SHP77 treated with DMSO at 0.1 percent for 48 hours (cell line): ENCODE measurements around the gene RNF39.
"Not testable (repeated sequence)": the region's sequence is repeated elsewhere in the genome, so short reads cannot be mapped to it uniquely, and the experiment has no call there.

Source experiments
- DNase-seq: peaks from one replicate; lab custom pipeline; 2025; lab: John Stamatoyannopoulos, UW

Gene RNF39

GRCh38 chr6:30062471-30063178 lies 12.9 kb downstream of the RNF39 start:
- DNase-seq, result no peak

- DNase-seq, result no peak
Measured at GRCh38 chr6:30061858-30062458, 13.6 kb downstream of the RNF39 start.

GRCh38 chr6:30061092-30061857 lies 14.3 kb downstream of the RNF39 start, which contains the start of gene POLR1H:
Gene POLR1H (plus strand): TSS chr6:30061265. CDS start chr6:30061525, 260 bp downstream.
- peak; percentile 93 for DNase-seq

- DNase-seq, result no peak
Measured at GRCh38 chr6:30060606-30061091, 14.9 kb downstream of the RNF39 start.

DNA sequence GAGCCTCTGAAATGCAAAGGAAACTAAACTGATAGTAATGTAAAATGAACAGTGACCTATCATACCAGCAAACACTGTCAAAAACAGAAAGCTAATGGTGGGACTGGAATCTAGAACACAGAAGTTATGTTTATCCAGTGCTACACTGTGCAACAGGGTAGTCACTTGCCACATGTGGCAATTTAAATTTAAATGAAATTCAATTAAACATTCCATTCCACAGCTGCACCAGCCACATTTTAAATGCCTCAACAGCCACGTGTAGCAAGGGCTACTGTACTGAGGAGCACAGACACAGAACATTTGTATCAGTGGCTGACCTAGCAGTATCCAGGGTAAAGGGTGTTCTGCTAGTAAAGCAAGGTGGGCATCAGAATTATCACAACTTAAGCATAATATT lies 20.1 kb downstream of the RNF39 start:
- DNase-seq, result no peak

DNA sequence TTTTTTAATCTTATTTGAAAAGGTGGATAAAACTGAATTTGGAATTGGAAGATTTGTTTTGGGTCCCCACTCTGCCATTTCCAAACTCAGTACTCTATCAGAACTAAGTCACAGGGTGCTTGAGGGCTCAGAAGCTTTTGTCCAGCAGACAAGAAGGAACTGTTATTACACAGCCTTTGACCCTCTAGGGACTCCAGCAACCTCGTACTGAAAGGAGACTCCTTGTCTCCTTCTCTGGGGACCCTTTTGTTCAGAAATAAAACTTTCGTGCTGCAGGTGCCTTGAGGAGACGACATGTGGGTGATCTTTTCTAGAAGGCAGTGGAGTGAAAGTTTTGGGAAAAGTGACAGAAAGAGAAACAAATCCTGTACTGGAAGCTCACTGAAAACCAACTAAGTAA lies 21.9 kb downstream of the RNF39 start:
- no peak for DNase-seq

GRCh38 chr6:30047220-30047619 lies 28.3 kb downstream of the RNF39 start:
- no peak for DNase-seq

DNA sequence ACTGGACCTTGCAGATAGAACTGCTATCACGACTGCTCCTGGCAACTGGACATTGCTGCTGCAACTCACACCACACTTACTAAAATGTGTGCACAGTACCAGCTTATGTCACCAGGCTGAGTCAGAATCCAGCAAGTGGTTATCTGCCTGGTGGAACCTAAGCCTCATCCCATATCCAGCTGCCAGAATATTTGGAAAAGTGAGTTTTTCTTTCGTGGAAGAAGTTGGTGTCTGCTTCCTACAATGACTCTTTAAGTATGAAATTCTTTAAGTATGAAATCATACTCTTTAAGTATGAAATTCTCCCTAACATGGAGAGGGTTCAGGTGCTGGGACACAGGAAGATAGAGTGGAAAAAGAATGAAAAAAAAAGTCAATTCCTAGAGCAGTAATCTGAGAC lies 30.9 kb downstream of the RNF39 start:
- DNase-seq, result no peak

GRCh38 chr6:30043744-30044143 lies 31.8 kb downstream of the RNF39 start:
- DNase-seq, result no peak

DNA sequence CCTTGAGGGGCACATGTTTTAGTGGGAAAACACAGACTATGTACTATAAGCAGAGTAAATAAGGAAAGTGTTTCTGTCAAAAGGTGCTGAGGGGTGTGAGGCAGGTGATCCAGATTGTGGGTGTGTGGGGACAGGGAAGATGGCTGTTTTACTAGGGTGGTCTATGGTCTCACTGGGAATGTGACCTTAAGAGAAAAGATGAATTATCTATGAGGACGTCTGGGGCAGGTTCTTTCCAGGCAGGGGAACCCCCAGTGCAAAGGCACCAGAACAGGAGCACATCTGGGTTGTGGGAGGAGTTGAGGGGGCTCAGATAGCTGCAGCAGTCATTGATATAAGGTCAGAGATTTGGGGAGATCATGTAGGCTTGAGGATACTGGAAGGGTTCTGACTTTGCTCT lies 32.7 kb downstream of the RNF39 start:
- no peak for DNase-seq

DNA sequence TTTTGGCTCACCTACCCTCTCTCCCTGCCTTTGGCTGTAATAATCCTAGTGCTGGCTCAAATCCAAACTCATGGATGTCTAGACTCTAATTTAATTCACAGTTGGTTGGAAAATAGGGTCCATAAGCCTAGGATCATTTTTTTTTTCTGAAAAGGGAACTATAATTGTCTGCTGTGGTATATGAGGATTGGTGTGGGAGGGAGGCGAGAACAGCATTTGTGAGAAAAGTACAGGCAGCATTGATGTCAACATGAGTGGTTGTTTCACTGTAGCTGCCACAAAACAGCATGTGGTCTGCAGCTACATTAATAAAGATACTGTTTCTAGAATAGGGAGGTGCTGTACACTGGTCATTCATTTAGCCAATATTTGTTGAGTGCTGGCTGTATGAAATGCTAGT lies 33.1 kb downstream of the RNF39 start:
- DNase-seq, result no peak

GRCh38 chr6:30041821-30042220 lies 33.7 kb downstream of the RNF39 start:
- no peak for DNase-seq

- no peak for DNase-seq
Measured at GRCh38 chr6:30041221-30041620, 34.3 kb downstream of the RNF39 start.

- peak; percentile 13 for DNase-seq
Measured at GRCh38 chr6:30037182-30037788, 38.3 kb downstream of the RNF39 start.

DNA sequence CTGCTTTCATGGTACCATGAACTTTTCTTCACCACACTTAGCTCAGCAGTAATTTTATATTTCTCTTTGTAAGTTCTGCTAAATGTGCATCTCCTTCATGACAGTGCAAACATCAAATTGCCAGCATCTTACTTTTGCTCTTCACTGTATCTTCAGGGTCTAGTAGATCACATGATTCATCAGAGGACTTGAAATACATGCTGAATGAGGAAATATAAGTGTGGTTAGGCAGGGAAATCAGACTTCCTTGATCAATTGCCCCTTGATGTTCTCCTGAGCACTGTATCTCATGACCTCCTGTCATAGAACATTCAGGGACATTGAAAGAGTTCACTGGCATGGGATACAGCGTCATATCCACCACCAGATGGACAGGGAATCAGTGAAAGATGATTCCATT lies 39.8 kb downstream of the RNF39 start:
- no peak for DNase-seq

DNA sequence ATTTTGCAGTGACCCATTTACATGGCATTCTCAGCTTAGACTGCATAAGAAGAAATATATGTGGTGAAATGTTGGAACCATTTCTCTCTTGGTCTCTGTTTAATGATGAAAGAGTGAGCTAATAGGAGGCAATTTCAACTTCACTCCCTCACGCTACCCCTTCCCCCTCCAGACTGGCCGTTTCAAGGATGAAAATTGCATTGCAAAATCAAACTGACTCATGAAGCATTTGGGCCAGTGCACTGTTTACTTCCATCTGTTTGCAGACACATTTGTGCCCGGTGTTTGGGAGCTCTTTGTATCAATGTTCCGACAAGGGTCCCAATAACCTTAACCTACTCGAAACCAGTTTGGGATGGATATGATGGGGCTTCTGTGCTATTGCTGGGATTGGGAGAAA lies 42.1 kb downstream of the RNF39 start:
- DNase-seq, result not testable (repeated sequence)

DNA sequence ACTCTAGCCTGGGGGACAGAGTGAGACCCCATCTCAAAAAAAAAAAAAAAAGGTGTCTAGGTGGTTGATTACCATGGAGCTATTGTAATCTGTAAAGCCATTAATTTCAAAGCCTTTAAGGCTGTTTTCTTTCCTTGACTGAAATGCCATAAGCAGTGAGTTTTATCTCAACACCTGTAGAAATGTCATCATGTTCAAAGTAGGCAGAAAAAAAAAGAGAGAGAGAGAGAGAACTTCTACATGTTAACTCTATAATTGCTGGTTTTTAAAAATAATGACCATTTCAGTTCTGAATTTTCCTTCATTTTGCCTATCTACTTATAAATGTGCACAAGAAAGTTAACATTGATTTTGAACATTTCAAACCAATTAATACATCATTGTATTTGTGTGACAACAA lies 44.2 kb downstream of the RNF39 start:
- no peak for DNase-seq

- DNase-seq, result no peak
Measured at GRCh38 chr6:30029588-30029987, 46.0 kb downstream of the RNF39 start.

- DNase-seq, result no peak
Measured at GRCh38 chr6:30025186-30025585, 50.4 kb downstream of the RNF39 start.

- DNase-seq, result not testable (repeated sequence)
Measured at GRCh38 chr6:30022712-30023111, 52.9 kb downstream of the RNF39 start.

GRCh38 chr6:30022189-30022588 lies 53.4 kb downstream of the RNF39 start:
- DNase-seq, result no peak

DNA sequence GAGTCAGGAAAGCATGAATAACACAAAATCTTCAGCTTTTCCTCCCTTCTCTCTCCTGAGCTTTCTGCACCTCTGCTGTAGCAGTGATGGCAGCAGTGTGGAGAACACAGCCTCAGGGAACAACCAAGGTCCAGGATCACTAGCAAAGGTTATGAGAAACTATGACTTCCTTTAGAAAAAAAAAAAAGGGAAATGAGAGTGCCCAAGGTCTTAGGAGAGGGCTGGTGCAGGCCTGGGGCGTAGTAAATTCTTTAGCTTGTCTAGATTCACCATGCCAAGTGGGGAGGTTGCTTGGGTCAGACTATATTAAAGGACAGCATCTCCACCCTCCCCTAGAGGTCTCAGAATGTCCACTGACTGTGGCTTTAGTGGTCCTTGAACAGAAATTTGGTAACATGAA lies 54.9 kb downstream of the RNF39 start:
- no peak for DNase-seq
